Skin of body (tissue), 3 donors: ENCODE measurements around the gene BOK. TPM values are rescaled to one million over a fixed set of nuclear protein-coding genes. Genes with fewer than 3 reads are reported as not detected.

Experiments used
- DNase-seq: peaks from one replicate; lab custom pipeline; 2025; lab: John Stamatoyannopoulos, UW
- small RNA-seq: library from RNA; depleted of rRNA; stranded (forward); fragments of <200 nt; gene quantifications from one replicate; pipeline ENCODE3, GENCODE V24; 2014; ENCODE audit warnings: low replicate concordance
- total RNA-seq: library from RNA; depleted of rRNA; stranded (reverse); fragments of >200 nt; gene quantifications from one replicate; pipeline ENCODE4 v1.2.3, GENCODE V29; 2014

The BOK gene
- total RNA-seq, 1 donor from 2014 or later, result 17.9 TPM

- DNase-seq, result no peak
Measured at GRCh38 chr2:241619597-241620418, 61.3 kb downstream of the BOK start.

GRCh38 chr2:241620419-241620769 is 61.8 kb downstream of the BOK start:
- no peak for DNase-seq

Small RNAs within 50 kb of the gene (small RNA-seq; reads per million reads assigned to genes)
- not detected for gene RNA5SP122

Other genes starting within 250 kb of the BOK start
- 504 TPM for gene HDLBP, start 243.1 kb upstream of the BOK start, total RNA-seq
- 354 TPM for gene SEPTIN2, start 242.8 kb upstream of the BOK start, total RNA-seq
- gene FARP2, start 202.5 kb upstream of the BOK start, total RNA-seq, result 52.6 TPM
- gene STK25, start 50.2 kb upstream of the BOK start, total RNA-seq, result 107 TPM
- gene THAP4, start 78.4 kb downstream of the BOK start, total RNA-seq, result 20.0 TPM
- gene ATG4B, start 78.9 kb downstream of the BOK start, total RNA-seq, result 50.2 TPM
- gene DTYMK, start 128.1 kb downstream of the BOK start, total RNA-seq, result 13.8 TPM
- gene ING5, start 143.3 kb downstream of the BOK start, total RNA-seq, result 32.4 TPM
- 16.4 TPM for gene D2HGDH, start 175.9 kb downstream of the BOK start, total RNA-seq
- gene GAL3ST2, start 218.1 kb downstream of the BOK start, total RNA-seq, result 0.30 TPM